HG02943 (cell line): Measurements from ENCODE around the gene ADM2.

Experiments
- ATAC-seq: cut with Tn5 transposase; IDR thresholded peaks from one replicate; pipeline ENCODE4 v1.9.1; 2021; ENCODE audit warnings: mild to moderate bottlenecking, low read depth, moderate library complexity; ENCODE audit not compliant: unreplicated experiment

Gene ADM2

GRCh38 chr22:50445071-50445879 lies 36.1 kb upstream of the ADM2 start:
- no peak for ATAC-seq

- ATAC-seq: no peak
Measured at GRCh38 chr22:50445880-50446707, 35.2 kb upstream of the ADM2 start.

- ATAC-seq: no peak
Measured at GRCh38 chr22:50446708-50447575, 34.4 kb upstream of the ADM2 start.

- ATAC-seq: no peak
Measured at GRCh38 chr22:50447576-50448551, 33.5 kb upstream of the ADM2 start.

GRCh38 chr22:50452649-50453048 lies 28.7 kb upstream of the ADM2 start:
- no peak for ATAC-seq

GRCh38 chr22:50454556-50455075 lies 26.7 kb upstream of the ADM2 start:
- no peak for ATAC-seq

- no peak for ATAC-seq
Measured at GRCh38 chr22:50455201-50455600, 26.1 kb upstream of the ADM2 start.

- no peak for ATAC-seq
Measured at GRCh38 chr22:50456026-50456425, 25.3 kb upstream of the ADM2 start.

GRCh38 chr22:50456466-50457234 lies 24.7 kb upstream of the ADM2 start:
- ATAC-seq: no peak

- no peak for ATAC-seq
Measured at GRCh38 chr22:50459016-50459415, 22.3 kb upstream of the ADM2 start.

- ATAC-seq: no peak
Measured at GRCh38 chr22:50459496-50460140, 21.7 kb upstream of the ADM2 start.

- no peak for ATAC-seq
Measured at GRCh38 chr22:50460938-50461337, 20.4 kb upstream of the ADM2 start.

- ATAC-seq: no peak
Measured at GRCh38 chr22:50461536-50461935, 19.8 kb upstream of the ADM2 start.

- ATAC-seq: no peak
Measured at GRCh38 chr22:50461979-50462540, 19.3 kb upstream of the ADM2 start.

GRCh38 chr22:50463188-50463900 lies 18.0 kb upstream of the ADM2 start:
- no peak for ATAC-seq

- no peak for ATAC-seq
Measured at GRCh38 chr22:50464451-50464850, 16.9 kb upstream of the ADM2 start.
